H9 (cell line): ENCODE data around the gene RS1. TPM values are rescaled to one million over a fixed set of nuclear protein-coding genes. Genes with fewer than 3 reads are reported as not detected.

Source experiments
- DNase-seq: peaks from one replicate; pipeline ENCODE4 v3.0.0-alpha.2; 2017
- H2AFZ ChIP-seq: one replicate; pipeline ENCODE4 v1.6.1; 2013; ENCODE audit warnings: mild to moderate bottlenecking, low read length, control low read depth, moderate library complexity
- H2AK5ac ChIP-seq: 2 replicates; pipeline ENCODE4 v1.6.1; 2013; ENCODE audit warnings: low read length, control low read depth, mixed read lengths; ENCODE audit not compliant: insufficient read length
- H2BK120ac ChIP-seq: one replicate; pipeline ENCODE4 v1.6.1; 2013; ENCODE audit warnings: low read depth, mild to moderate bottlenecking, low read length, control low read depth, inconsistent platforms; ENCODE audit not compliant: poor library complexity, severe bottlenecking
- H2BK12ac ChIP-seq: 2 replicates; pipeline ENCODE4 v1.6.1; 2013; ENCODE audit warnings: low read length, control low read depth, mixed read lengths, low read depth; ENCODE audit not compliant: insufficient read length
- H2BK15ac ChIP-seq: 2 replicates; pipeline ENCODE4 v1.6.1; 2013; ENCODE audit warnings: low read depth, low read length, control low read depth
- H2BK20ac ChIP-seq: one replicate; pipeline ENCODE4 v1.6.1; 2013; ENCODE audit warnings: low read depth, mild to moderate bottlenecking, low read length, control low read depth, inconsistent platforms; ENCODE audit not compliant: poor library complexity, severe bottlenecking
- H2BK5ac ChIP-seq: 2 replicates; pipeline ENCODE4 v1.6.1; 2013; ENCODE audit warnings: low read length, control low read depth, mixed read lengths; ENCODE audit not compliant: insufficient read length
- H3K14ac ChIP-seq: 2 replicates; pipeline ENCODE4 v1.6.1; 2013; ENCODE audit warnings: low read length, control low read depth; ENCODE audit not compliant: insufficient read depth
- H3K18ac ChIP-seq: 2 replicates; pipeline ENCODE4 v1.6.1; 2013; ENCODE audit warnings: low read depth, mild to moderate bottlenecking, mixed read lengths, low read length, control low read depth; ENCODE audit not compliant: insufficient read length
- H3K23ac ChIP-seq: 2 replicates; pipeline ENCODE4 v1.6.1; 2013; ENCODE audit warnings: low read length, control low read depth, mixed read lengths, low read depth; ENCODE audit not compliant: insufficient read length
- H3K23me2 ChIP-seq: 2 replicates; pipeline ENCODE4 v1.6.1; 2013; ENCODE audit warnings: low read depth, mild to moderate bottlenecking, mixed read lengths, low read length, control low read depth; ENCODE audit not compliant: insufficient read length, poor library complexity, severe bottlenecking
- H3K27ac ChIP-seq: 2 replicates; pipeline ENCODE4 v1.5.1; 2013; ENCODE audit warnings: low read length, control low read depth, mixed read lengths, low read depth; ENCODE audit not compliant: insufficient read length
- H3K27me3 ChIP-seq: 2 replicates; pipeline ENCODE4 v1.6.1; 2013; ENCODE audit warnings: low read length, control low read depth, inconsistent platforms; ENCODE audit not compliant: insufficient read depth
- H3K4ac ChIP-seq: 2 replicates; pipeline ENCODE4 v1.6.1; 2013; ENCODE audit warnings: low read depth, mild to moderate bottlenecking, control low read depth, inconsistent platforms, low read length, moderate library complexity
- H3K4me1 ChIP-seq: 2 replicates; pipeline ENCODE4 v1.6.1; 2013; ENCODE audit warnings: low read length, control low read depth, inconsistent platforms; ENCODE audit not compliant: insufficient read depth
- H3K4me2 ChIP-seq: 2 replicates; pipeline ENCODE4 v1.6.1; 2013; ENCODE audit warnings: low read length, control low read depth, mixed read lengths; ENCODE audit not compliant: insufficient read length, insufficient read depth
- H3K56ac ChIP-seq: 2 replicates; pipeline ENCODE4 v1.6.1; 2013; ENCODE audit warnings: low read depth, mild to moderate bottlenecking, mixed read lengths, low read length, control low read depth; ENCODE audit not compliant: insufficient read length
- H3K79me1 ChIP-seq: 2 replicates; pipeline ENCODE4 v1.6.1; 2013; ENCODE audit warnings: low read depth, mild to moderate bottlenecking, moderate library complexity, low read length, control low read depth, inconsistent platforms; ENCODE audit not compliant: insufficient read depth, poor library complexity, severe bottlenecking
- H3K79me2 ChIP-seq: 2 replicates; pipeline ENCODE4 v1.6.1; 2013; ENCODE audit warnings: low read length, control low read depth, inconsistent platforms; ENCODE audit not compliant: insufficient read depth
- H3K9ac ChIP-seq: 2 replicates; pipeline ENCODE4 v1.6.1; 2013; ENCODE audit warnings: low read length, control low read depth, mixed read lengths; ENCODE audit not compliant: insufficient read length; ENCODE audit errors: extremely low read depth
- H3K9me3 ChIP-seq: one replicate; pipeline ENCODE4 v1.6.1; 2013; ENCODE audit warnings: low read depth, low read length, inconsistent platforms; ENCODE audit not compliant: control insufficient read depth
- H3T11ph ChIP-seq: one replicate; pipeline ENCODE4 v1.6.1; 2013; ENCODE audit warnings: mild to moderate bottlenecking, low read length, control low read depth, inconsistent platforms
- H4K20me1 ChIP-seq: one replicate; pipeline ENCODE4 v1.6.1; 2013; ENCODE audit not compliant: control insufficient read depth, insufficient read length, insufficient read depth
- H4K5ac ChIP-seq: 2 replicates; pipeline ENCODE4 v1.6.1; 2013; ENCODE audit warnings: low read depth, mild to moderate bottlenecking, mixed read lengths, low read length, control low read depth; ENCODE audit not compliant: insufficient read length
- H4K8ac ChIP-seq: replicated peaks from 2 replicates; pipeline ENCODE4 v1.6.1; 2013; ENCODE audit warnings: low read length, control low read depth, mixed read lengths, low read depth; ENCODE audit not compliant: insufficient read length
- H4K91ac ChIP-seq: 2 replicates; pipeline ENCODE4 v1.6.1; 2013; ENCODE audit warnings: low read depth, mild to moderate bottlenecking, moderate library complexity, mixed read lengths, low read length, control low read depth; ENCODE audit not compliant: insufficient read length
- H3K27ac Mint-ChIP-seq, 3 experiments: 2 replicates in 2 of 3; 3 replicates in 1 of 3; pipeline ENCODE4 v1.8.0; 2020 to 2021; ENCODE audit warnings: mixed read lengths in 3 of 3, mild to moderate bottlenecking in 1 of 3, moderate library complexity in 1 of 3
- H3K27me3 Mint-ChIP-seq: 2 replicates; pipeline ENCODE4 v1.8.0; 2021; ENCODE audit warnings: low read depth, mild to moderate bottlenecking, moderate library complexity, mixed read lengths
- H3K36me3 Mint-ChIP-seq, 3 experiments: 2 replicates in 2 of 3; 3 replicates in 1 of 3; pipeline ENCODE4 v1.8.0; 2020 to 2021; ENCODE audit warnings: low read depth in 3 of 3, mixed read lengths in 3 of 3; ENCODE audit not compliant: insufficient read depth in 1 of 3
- H3K4me1 Mint-ChIP-seq, 2 experiments: 2 replicates each; pipeline ENCODE4 v1.8.0; 2020; ENCODE audit warnings: mixed read lengths in 2 of 2
- H3K4me3 Mint-ChIP-seq, 2 experiments: 2 replicates in 1 of 2; 3 replicates in 1 of 2; pipeline ENCODE4 v1.8.0; 2020 to 2021; ENCODE audit warnings: mild to moderate bottlenecking in 2 of 2, mixed read lengths in 2 of 2, moderate library complexity in 1 of 2
- H3K9me3 Mint-ChIP-seq, 2 experiments: 2 replicates in 1 of 2; 3 replicates in 1 of 2; pipeline ENCODE4 v1.8.0; 2020; ENCODE audit warnings: mild to moderate bottlenecking in 2 of 2, mixed read lengths in 2 of 2, moderate library complexity in 1 of 2
- total RNA-seq: library from RNA; stranded (reverse); gene quantifications from 2 replicates; pipeline ENCODE4 v1.2.1, GENCODE V29; 2021
- TF ChIP-seq, protein P1 (sequence below): fragments of 200-600 bp; sonication (generic); conservative IDR thresholded peaks from 3 replicates; pipeline ENCODE4 v1.8.0; 2021; ENCODE audit warnings: antibody characterized with exemption, mild to moderate bottlenecking

RS1 gene
- total RNA-seq, 1 experiment from 2014 or later = not detected

GRCh38 chrX:18652636-18653035, 19.3 kb downstream of the RS1 start:
- Histone ChIP-seq H3K18ac (no peak overlapping the region), H4K5ac (no peak overlapping the region), H3T11ph (no peak overlapping the region), H3K4me2 (no peak overlapping the region), H3K27me3 (no peaks in the 10 kb centered on the region), H4K20me1 (no peaks in the 10 kb centered on the region), H2BK20ac (no peak overlapping the region), H2AK5ac (no peak overlapping the region), H4K8ac (no peak overlapping the region), H3K14ac (no peak overlapping the region), H3K4ac (no peak overlapping the region), H3K27ac (no peak overlapping the region), H3K9ac (no peak overlapping the region), H3K79me2 (no peaks in the 10 kb centered on the region), H3K9me3 (peaks cover 31% of the 10 kb centered on the region), H3K23ac (no peak overlapping the region), H2BK15ac (no peak overlapping the region), H3K79me1 (no peaks in the 10 kb centered on the region), H2BK5ac (no peak overlapping the region), H2BK12ac (no peak overlapping the region), H2BK120ac (no peak overlapping the region), H2AFZ (no peak overlapping the region), H3K56ac (no peak overlapping the region), H3K23me2 (no peaks in the 10 kb centered on the region), H4K91ac (no peak overlapping the region), H3K4me1 (no peaks in the 10 kb centered on the region; the same call in 1 of the 2 replicates)
- Mint-ChIP-seq H3K9me3 (peaks cover 72 to 80% of the 10 kb centered on the region in 2 experiments), H3K4me1 (peaks cover 12 to 25% of the 10 kb centered on the region in 2 experiments), H3K36me3 (no peaks in the 10 kb centered on the region; a peak in 2 of 7 replicates), H3K27ac (no peak overlapping the region), H3K4me3 (no peak overlapping the region), H3K27me3 (no peaks in the 10 kb centered on the region)
- no peak for DNase-seq
- TF ChIP-seq, protein P1, sequence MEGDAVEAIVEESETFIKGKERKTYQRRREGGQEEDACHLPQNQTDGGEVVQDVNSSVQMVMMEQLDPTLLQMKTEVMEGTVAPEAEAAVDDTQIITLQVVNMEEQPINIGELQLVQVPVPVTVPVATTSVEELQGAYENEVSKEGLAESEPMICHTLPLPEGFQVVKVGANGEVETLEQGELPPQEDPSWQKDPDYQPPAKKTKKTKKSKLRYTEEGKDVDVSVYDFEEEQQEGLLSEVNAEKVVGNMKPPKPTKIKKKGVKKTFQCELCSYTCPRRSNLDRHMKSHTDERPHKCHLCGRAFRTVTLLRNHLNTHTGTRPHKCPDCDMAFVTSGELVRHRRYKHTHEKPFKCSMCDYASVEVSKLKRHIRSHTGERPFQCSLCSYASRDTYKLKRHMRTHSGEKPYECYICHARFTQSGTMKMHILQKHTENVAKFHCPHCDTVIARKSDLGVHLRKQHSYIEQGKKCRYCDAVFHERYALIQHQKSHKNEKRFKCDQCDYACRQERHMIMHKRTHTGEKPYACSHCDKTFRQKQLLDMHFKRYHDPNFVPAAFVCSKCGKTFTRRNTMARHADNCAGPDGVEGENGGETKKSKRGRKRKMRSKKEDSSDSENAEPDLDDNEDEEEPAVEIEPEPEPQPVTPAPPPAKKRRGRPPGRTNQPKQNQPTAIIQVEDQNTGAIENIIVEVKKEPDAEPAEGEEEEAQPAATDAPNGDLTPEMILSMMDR = no peak
